ENCODE results near the gene TMEM132D. TPM values are rescaled to one million over a fixed set of nuclear protein-coding genes. Genes with fewer than 3 reads are reported as not detected.
A peak's percentile ranks its signal among the peaks of the same experiment; 100 is the strongest.

The TMEM132D gene
- total RNA-seq, 1 experiment from 2014 or later, result 1.4 TPM

- CTCF ChIA-PET, result no interaction called here
- ATAC-seq (no peak), DNase-seq (ENCODE audit: low spot score) (no peak)
- no peak overlapping the region for H3K4me3 Mint-ChIP-seq
- peaks cover 69% of the 10 kb centered on the region for H3K9me3 Mint-ChIP-seq
- H3K4me1 Mint-ChIP-seq, result no peaks in the 10 kb centered on the region
- no peak overlapping the region for H3K27ac Mint-ChIP-seq
- TF ChIP-seq HMGA2 (CRISPR knock-in tag; IDR thresholded peaks at IDR 0.05) (peak; percentile 95), NFYB (CRISPR knock-in tag; conservative IDR thresholded peaks at IDR 0.05; ENCODE audit: low read depth) (no peak), NR2C2 (CRISPR knock-in tag; IDR thresholded peaks at IDR 0.05) (no peak)
- peaks cover 7% of the 10 kb centered on the region for H3K27me3 Mint-ChIP-seq (ENCODE audit: low read depth)
- H3K36me3 Mint-ChIP-seq, result peaks cover 63% of the 10 kb centered on the region
- POLR2A ChIA-PET, result no interaction called here
These were observed 186.4 kb downstream of the TMEM132D start for GRCh38 chr12:129717438-129717837.

- CTCF ChIA-PET, result no interaction called here
- ATAC-seq (no peak), DNase-seq (ENCODE audit: low spot score) (no peak)
- peaks cover 67% of the 10 kb centered on the region for H3K9me3 Mint-ChIP-seq
- no peak overlapping the region for H3K4me3 Mint-ChIP-seq
- H3K36me3 Mint-ChIP-seq, result peaks cover 61% of the 10 kb centered on the region
- no peak overlapping the region for H3K27ac Mint-ChIP-seq
- peaks cover 9% of the 10 kb centered on the region for H3K27me3 Mint-ChIP-seq (ENCODE audit: low read depth)
- no peak for TF ChIP-seq ZMAT4 (CRISPR knock-in tag; IDR thresholded peaks at IDR 0.05)
- TF ChIP-seq E2F5 (CRISPR knock-in tag; IDR thresholded peaks at IDR 0.05), result no peak
- TF ChIP-seq CTCF (IDR thresholded peaks at IDR 0.05), result no peak
- TF ChIP-seq PREB (CRISPR knock-in tag; IDR thresholded peaks at IDR 0.05; ENCODE audit: borderline replicate concordance), result no peak
- POLR2A ChIA-PET, result no interaction called here
- no peaks in the 10 kb centered on the region for H3K4me1 Mint-ChIP-seq
These were observed 187.0 kb downstream of the TMEM132D start for GRCh38 chr12:129716825-129717224.

GRCh38 chr12:129706716-129707115 lies 197.1 kb downstream of the TMEM132D start:
- Mint-ChIP-seq H3K9me3 (peaks cover 68% of the 10 kb centered on the region), H3K27me3 (ENCODE audit: low read depth) (peaks cover 9% of the 10 kb centered on the region), H3K4me1 (no peaks in the 10 kb centered on the region), H3K36me3 (peaks cover 56% of the 10 kb centered on the region), H3K27ac (no peak overlapping the region), H3K4me3 (no peak overlapping the region)
- ATAC-seq, result no peak
- POLR2A ChIA-PET, result no interaction called here
- DNase-seq (ENCODE audit: low spot score), result no peak
- CTCF ChIA-PET, result no interaction called here
- TF ChIP-seq ERG (CRISPR knock-in tag; IDR thresholded peaks at IDR 0.05) (no peak), STAT6 (CRISPR knock-in tag; conservative IDR thresholded peaks at IDR 0.05; ENCODE audit: low read depth) (no peak), CREB1 (CRISPR knock-in tag; IDR thresholded peaks at IDR 0.05) (no peak), USF2 (CRISPR knock-in tag; IDR thresholded peaks at IDR 0.05) (no peak), ZNF232 (CRISPR knock-in tag; IDR thresholded peaks at IDR 0.05) (no peak), ZNF317 (CRISPR knock-in tag; IDR thresholded peaks at IDR 0.05; ENCODE audit: borderline replicate concordance, low read depth) (no peak), TEAD4 (CRISPR knock-in tag; IDR thresholded peaks at IDR 0.05) (no peak), ZNF532 (CRISPR knock-in tag; IDR thresholded peaks at IDR 0.05; ENCODE audit: borderline replicate concordance) (no peak), ZNF512 (CRISPR knock-in tag; IDR thresholded peaks at IDR 0.05; ENCODE audit: borderline replicate concordance) (no peak), RORB (CRISPR knock-in tag; IDR thresholded peaks at IDR 0.05) (no peak)

Data from WTC11 (cell line).